HCT116 (cell line): ENCODE measurements around the gene CLIC5. TPM values are rescaled to one million over a fixed set of nuclear protein-coding genes. Genes with fewer than 3 reads are reported as not detected.

Source experiments
- ATAC-seq: fragments of 200-7000 bp; cut with Tn5 transposase; 2 replicates; pipeline ENCODE4 v1.9.1; 2020; ENCODE audit warnings: mild to moderate bottlenecking, moderate library complexity
- BruUV-seq: library from RNA; stranded (reverse); fragments of 400-500 nt; replicated peaks from 2 replicates; lab custom pipeline; 2021; lab: Mats Ljungman, UMichigan
- CTCF ChIA-PET: fragments of 300-600 bp; sonication (Branson Sonifier 250); formaldehyde crosslinking; loops from one replicate; lab custom pipeline; 2021; ENCODE audit warnings: antibody characterized with exemption; lab: Charles Lee
- POLR2A ChIA-PET: fragments of 300-600, 350-600 bp; sonication (Branson Sonifier 250); formaldehyde crosslinking; loops from one replicate; lab custom pipeline; 2021; ENCODE audit warnings: antibody characterized with exemption; lab: Charles Lee
- RAD21 ChIA-PET, 2 experiments: fragments of 300-600 bp; sonication (Branson Sonifier 250); formaldehyde crosslinking; loops; one replicate each; lab custom pipeline; 2023; ENCODE audit warnings: low total read pairs in 2 of 2; ENCODE audit not compliant: uncharacterized antibody in 2 of 2, unreplicated experiment in 2 of 2, low non-redundant PET in 1 of 2; lab: Charles Lee
- DNase-seq: peaks from one replicate; pipeline ENCODE4 v3.0.0-alpha.2; 2010; ENCODE audit warnings: low read depth, low spot score
- H2AFZ ChIP-seq: fragments of 200-600 bp; shearing (Covaris generic), sonication (generic); 2 replicates; pipeline ENCODE4 v1.6.1; 2017; ENCODE audit warnings: low read depth, mixed run types, mixed read lengths, antibody characterized with exemption, low read length; ENCODE audit not compliant: poor library complexity, severe bottlenecking
- H3K27ac ChIP-seq: 2 replicates; pipeline ENCODE4 v1.5.1; 2012; ENCODE audit warnings: low read depth, low read length
- H3K27me3 ChIP-seq: fragments of 200-600 bp; sonication (generic); 2 replicates; pipeline ENCODE4 v1.6.1; 2016; ENCODE audit warnings: mixed run types, low read length, mixed read lengths; ENCODE audit not compliant: insufficient read depth
- H3K36me3 ChIP-seq, 2 experiments: fragments of 200-500 bp in 1 of 2; fragments of 200-600 bp in 1 of 2; sonication (Bioruptor generic) in 1 of 2; sonication (generic) in 1 of 2; 2 replicates each; pipeline versions ENCODE4 v1.5.1 to v1.6.1; 2014 to 2016; ENCODE audit warnings: low read length in 2 of 2, inconsistent platforms in 1 of 2, mixed read lengths in 1 of 2, mixed run types in 1 of 2; ENCODE audit not compliant: insufficient read depth in 2 of 2, control insufficient read depth in 1 of 2
- H3K4me1 ChIP-seq, 2 experiments: fragments of 200-600 bp in 1 of 2; sonication (generic) in 1 of 2; 2 replicates each; pipeline versions ENCODE4 v1.5.1 to v1.6.1; 2012 to 2017; ENCODE audit warnings: low read length in 2 of 2, inconsistent platforms in 1 of 2, mild to moderate bottlenecking in 1 of 2, mixed read lengths in 1 of 2, mixed run types in 1 of 2, moderate library complexity in 1 of 2; ENCODE audit not compliant: insufficient read depth in 2 of 2, control insufficient read depth in 1 of 2
- H3K4me2 ChIP-seq: fragments of 200-600 bp; sonication (generic); 2 replicates; pipeline ENCODE4 v1.6.1; 2017; ENCODE audit warnings: mixed run types, low read length, mixed read lengths
- H3K4me3 ChIP-seq, 2 experiments: fragments of 200-600 bp in 1 of 2; sonication (generic) in 1 of 2; replicated peaks in 1 of 2; 2 replicates each; pipeline ENCODE4 v1.5.1; 2011 to 2016; ENCODE audit warnings: low read length in 2 of 2, control low read depth in 1 of 2, low read depth in 1 of 2, mild to moderate bottlenecking in 1 of 2, mixed read lengths in 1 of 2, mixed run types in 1 of 2
- H3K79me2 ChIP-seq: fragments of 200-600 bp; sonication (generic); 2 replicates; pipeline ENCODE4 v1.6.1; 2017; ENCODE audit warnings: mild to moderate bottlenecking, mixed run types, low read length, moderate library complexity, mixed read lengths; ENCODE audit not compliant: insufficient read depth
- H3K9ac ChIP-seq: fragments of 200-600 bp; sonication (generic); 2 replicates; pipeline ENCODE4 v1.6.1; 2016; ENCODE audit warnings: low read length, mixed read lengths
- H3K9me2 ChIP-seq: fragments of 200-600 bp; sonication (generic), shearing (Covaris generic); 2 replicates; pipeline ENCODE4 v1.6.1; 2017; ENCODE audit warnings: mixed run types, mild to moderate bottlenecking, moderate library complexity; ENCODE audit not compliant: insufficient read depth
- H3K9me3 ChIP-seq, 2 experiments: fragments of 200-500 bp in 1 of 2; fragments of 200-600 bp in 1 of 2; sonication (Bioruptor generic) in 1 of 2; sonication (generic) in 1 of 2; 2 replicates each; pipeline ENCODE4 v1.6.1; 2014 to 2017; ENCODE audit warnings: low read length in 2 of 2, mixed read lengths in 2 of 2, inconsistent platforms in 1 of 2, low read depth in 1 of 2, mild to moderate bottlenecking in 1 of 2, mixed run types in 1 of 2, moderate library complexity in 1 of 2; ENCODE audit not compliant: control insufficient read depth in 1 of 2, insufficient read depth in 1 of 2
- H4K20me1 ChIP-seq: fragments of 200-600 bp; sonication (generic), shearing (Covaris generic); 2 replicates; pipeline ENCODE4 v1.6.1; 2017; ENCODE audit warnings: mixed run types, mild to moderate bottlenecking, moderate library complexity; ENCODE audit not compliant: insufficient read depth
- ATF3 ChIP-seq: IDR thresholded peaks from 2 replicates; pipeline ENCODE4 v1.6.1; 2012
- CEBPB ChIP-seq: IDR thresholded peaks from 2 replicates; pipeline ENCODE4 v1.6.1; 2012; ENCODE audit warnings: low read depth
- CTCF ChIP-seq, 3 experiments: fragments of 200-600 bp in 1 of 3; sonication (generic) in 1 of 3; IDR thresholded peaks in 2 of 3; conservative IDR thresholded peaks in 1 of 3; 2 replicates each; pipeline ENCODE4 v1.5.1; 2012 to 2017; ENCODE audit warnings: low read depth in 2 of 3, low read length in 2 of 3, antibody characterized with exemption in 1 of 3, borderline replicate concordance in 1 of 3, control low read depth in 1 of 3, mild to moderate bottlenecking in 1 of 3, mixed read lengths in 1 of 3, mixed run types in 1 of 3, moderate library complexity in 1 of 3; ENCODE audit not compliant: insufficient read depth in 1 of 3
- EGR1 ChIP-seq: IDR thresholded peaks from 2 replicates; pipeline ENCODE4 v1.6.1; 2012; ENCODE audit warnings: low read depth
- ELF1 ChIP-seq: IDR thresholded peaks from 2 replicates; pipeline ENCODE4 v1.6.1; 2012; ENCODE audit warnings: low read depth, borderline replicate concordance
- EZH2 ChIP-seq: fragments of 200-600 bp; sonication (generic); IDR thresholded peaks from 2 replicates; pipeline ENCODE4 v1.6.1; 2017; ENCODE audit warnings: antibody characterized with exemption, mixed run types
- EZH2phosphoT487 ChIP-seq: fragments of 200-600 bp; IDR thresholded peaks from 2 replicates; pipeline ENCODE4 v1.6.1; 2018; ENCODE audit warnings: antibody characterized with exemption, borderline replicate concordance
- FOSL1 ChIP-seq: IDR thresholded peaks from 2 replicates; pipeline ENCODE4 v1.6.1; 2012; ENCODE audit warnings: low read depth
- JUND ChIP-seq: IDR thresholded peaks from 2 replicates; pipeline ENCODE4 v1.6.1; 2012
- POLR2A ChIP-seq: IDR thresholded peaks from 2 replicates; pipeline ENCODE4 v1.7.0; 2011; ENCODE audit warnings: borderline replicate concordance; ENCODE audit not compliant: insufficient read depth, insufficient read length; ENCODE audit errors: extremely low read depth
- POLR2AphosphoS5 ChIP-seq: IDR thresholded peaks from 2 replicates; pipeline ENCODE4 v1.6.1; 2011; ENCODE audit warnings: mild to moderate bottlenecking, low read depth, low read length, moderate library complexity
- SIN3A ChIP-seq: IDR thresholded peaks from 2 replicates; pipeline ENCODE4 v1.6.1; 2012; ENCODE audit warnings: low read depth
- SP1 ChIP-seq: IDR thresholded peaks from 2 replicates; pipeline ENCODE4 v1.6.1; 2012; ENCODE audit warnings: low read depth
- TCF7L2 ChIP-seq: IDR thresholded peaks from 2 replicates; pipeline ENCODE4 v1.7.0; 2011; ENCODE audit warnings: borderline replicate concordance, inconsistent platforms; ENCODE audit not compliant: insufficient read depth, insufficient read length; ENCODE audit errors: extremely low read depth
- YY1 ChIP-seq: IDR thresholded peaks from 2 replicates; pipeline ENCODE4 v1.6.1; 2011; ENCODE audit warnings: low read length, low read depth, moderate library complexity, mild to moderate bottlenecking; ENCODE audit not compliant: insufficient replicate concordance; ENCODE audit errors: extremely low read depth
- ZBTB33 ChIP-seq: IDR thresholded peaks from 2 replicates; pipeline ENCODE4 v1.6.1; 2011; ENCODE audit warnings: mild to moderate bottlenecking, low read length, moderate library complexity; ENCODE audit not compliant: insufficient replicate concordance; ENCODE audit errors: extremely low read depth
- ZFX ChIP-seq: fragments of 450-650 bp; IDR thresholded peaks from 2 replicates; pipeline ENCODE4 v1.6.1; 2017
- ZNF274 ChIP-seq: fragments of 200-500 bp; sonication (Bioruptor generic); IDR thresholded peaks from 2 replicates; pipeline ENCODE4 v1.6.1; 2014; ENCODE audit warnings: mild to moderate bottlenecking, low read depth, low read length, inconsistent platforms
- intact Hi-C: fragments of 100-400 bp; cut with micrococcal nuclease; formaldehyde crosslinking; loops from 2 replicates; pipeline ENCODE4 v1.10.0; 2022
- total RNA-seq: library from RNA; stranded (reverse); gene quantifications from one replicate; pipeline ENCODE4 v1.2.1, GENCODE V29; 2021; ENCODE audit not compliant: unreplicated experiment
- TF ChIP-seq, protein P1 (sequence below): IDR thresholded peaks from 2 replicates; pipeline ENCODE4 v1.6.1; 2012
- TF ChIP-seq, protein P2 (sequence below): IDR thresholded peaks from 2 replicates; pipeline ENCODE4 v1.6.1; 2012; ENCODE audit warnings: low read depth

The CLIC5 gene
- total RNA-seq, 1 experiment from 2014 or later: 0.20 TPM

GRCh38 chr6:45882671-45883070 lies 133.0 kb downstream of the CLIC5 start:
- BruUV-seq: no TSS peak
- POLR2A ChIA-PET: no interaction called here
- intact Hi-C loops: no loop called here
- RAD21 ChIA-PET: no interaction called here
- Histone ChIP-seq H3K4me2 (no peak overlapping the region), H4K20me1 (no peaks in the 10 kb centered on the region), H3K4me3 (no peak overlapping the region), H3K9ac (no peak overlapping the region), H3K9me2 (no peaks in the 10 kb centered on the region), H3K79me2 (no peaks in the 10 kb centered on the region), H3K36me3 (no peaks in the 10 kb centered on the region), H3K27ac (no peak overlapping the region), H3K9me3 (no peaks in the 10 kb centered on the region), H3K27me3 (peaks cover 16% of the 10 kb centered on the region; the same call in 1 of the 2 replicates), H3K4me1 (no peaks in the 10 kb centered on the region), H2AFZ (no peak overlapping the region)
- DNase-seq: no peak
- TF ChIP-seq ELF1 (no peak), CTCF (IDR thresholded peaks at IDR 0.05 in 2 of 3, conservative IDR thresholded peaks at IDR 0.05 in 1 of 3; ENCODE audit: borderline replicate concordance in 1 of 3, insufficient read depth in 1 of 3, low read depth in 2 of 3, low read length in 2 of 3) (no peak), ATF3 (no peak), EGR1 (no peak), POLR2A (no peak), EZH2phosphoT487 (no peak), ZNF274 (no peak), CEBPB (no peak), SP1 (no peak), YY1 (no peak), SIN3A (no peak), JUND (no peak), ZFX (no peak), ZBTB33 (no peak), POLR2AphosphoS5 (no peak), TCF7L2 (no peak), FOSL1 (no peak), EZH2 (no peak)
- TF ChIP-seq, protein P1, sequence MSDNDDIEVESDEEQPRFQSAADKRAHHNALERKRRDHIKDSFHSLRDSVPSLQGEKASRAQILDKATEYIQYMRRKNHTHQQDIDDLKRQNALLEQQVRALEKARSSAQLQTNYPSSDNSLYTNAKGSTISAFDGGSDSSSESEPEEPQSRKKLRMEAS: no peak
- TF ChIP-seq, protein P2, sequence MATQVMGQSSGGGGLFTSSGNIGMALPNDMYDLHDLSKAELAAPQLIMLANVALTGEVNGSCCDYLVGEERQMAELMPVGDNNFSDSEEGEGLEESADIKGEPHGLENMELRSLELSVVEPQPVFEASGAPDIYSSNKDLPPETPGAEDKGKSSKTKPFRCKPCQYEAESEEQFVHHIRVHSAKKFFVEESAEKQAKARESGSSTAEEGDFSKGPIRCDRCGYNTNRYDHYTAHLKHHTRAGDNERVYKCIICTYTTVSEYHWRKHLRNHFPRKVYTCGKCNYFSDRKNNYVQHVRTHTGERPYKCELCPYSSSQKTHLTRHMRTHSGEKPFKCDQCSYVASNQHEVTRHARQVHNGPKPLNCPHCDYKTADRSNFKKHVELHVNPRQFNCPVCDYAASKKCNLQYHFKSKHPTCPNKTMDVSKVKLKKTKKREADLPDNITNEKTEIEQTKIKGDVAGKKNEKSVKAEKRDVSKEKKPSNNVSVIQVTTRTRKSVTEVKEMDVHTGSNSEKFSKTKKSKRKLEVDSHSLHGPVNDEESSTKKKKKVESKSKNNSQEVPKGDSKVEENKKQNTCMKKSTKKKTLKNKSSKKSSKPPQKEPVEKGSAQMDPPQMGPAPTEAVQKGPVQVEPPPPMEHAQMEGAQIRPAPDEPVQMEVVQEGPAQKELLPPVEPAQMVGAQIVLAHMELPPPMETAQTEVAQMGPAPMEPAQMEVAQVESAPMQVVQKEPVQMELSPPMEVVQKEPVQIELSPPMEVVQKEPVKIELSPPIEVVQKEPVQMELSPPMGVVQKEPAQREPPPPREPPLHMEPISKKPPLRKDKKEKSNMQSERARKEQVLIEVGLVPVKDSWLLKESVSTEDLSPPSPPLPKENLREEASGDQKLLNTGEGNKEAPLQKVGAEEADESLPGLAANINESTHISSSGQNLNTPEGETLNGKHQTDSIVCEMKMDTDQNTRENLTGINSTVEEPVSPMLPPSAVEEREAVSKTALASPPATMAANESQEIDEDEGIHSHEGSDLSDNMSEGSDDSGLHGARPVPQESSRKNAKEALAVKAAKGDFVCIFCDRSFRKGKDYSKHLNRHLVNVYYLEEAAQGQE: no peak
- CTCF ChIA-PET: no interaction called here
- no peak for ATAC-seq
